ENCODE measurements around the gene SF1. TPM values are rescaled to one million over a fixed set of nuclear protein-coding genes. Genes with fewer than 3 reads are reported as not detected.

SF1 gene
- total RNA-seq, 2 donors from 2014 or later, result 331 to 399 TPM

DNA sequence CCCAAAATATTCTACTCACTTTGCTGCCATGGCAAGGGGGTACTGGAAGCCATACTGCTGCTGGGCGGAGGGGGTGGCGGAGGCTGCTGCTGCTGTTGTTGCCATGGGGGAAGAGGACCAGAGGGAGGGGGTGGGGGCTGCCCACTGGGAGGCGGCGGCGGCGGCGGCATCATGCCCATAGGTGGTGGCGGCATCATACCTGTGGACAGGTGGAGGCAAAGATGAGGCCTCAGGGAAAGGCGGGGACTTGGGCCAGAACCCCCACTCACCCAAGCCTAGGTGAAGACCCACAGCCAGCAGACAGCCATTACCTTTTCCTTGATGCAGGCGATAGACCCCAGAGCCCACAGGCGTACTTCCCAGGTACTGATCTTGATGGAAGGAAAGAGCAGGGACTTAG is 11.5 kb downstream of the SF1 start:
- Histone ChIP-seq H3K9ac (ENCODE audit: extremely low read depth, low read length, poor library complexity, severe bottlenecking) (no peak overlapping the region), H3K9me3 (ENCODE audit: control insufficient read depth, low read length) (no peaks in the 10 kb centered on the region), H3K27ac (ENCODE audit: low read depth, low read length) (no peak overlapping the region), H3K4me3 (ENCODE audit: low read length) (no peak overlapping the region), H3K36me3 (ENCODE audit: control insufficient read depth, insufficient read depth, low read length) (peaks cover 89% of the 10 kb centered on the region), H3K27me3 (ENCODE audit: control insufficient read depth, insufficient read depth, low read length, poor library complexity, severe bottlenecking) (no peaks in the 10 kb centered on the region), H3K4me1 (ENCODE audit: control insufficient read depth, insufficient read depth, low read length) (peaks cover 13% of the 10 kb centered on the region)
- Mint-ChIP-seq H3K27ac (no peak overlapping the region), H3K36me3 (ENCODE audit: low read depth) (peaks cover 87% of the 10 kb centered on the region), H3K4me3 (no peak overlapping the region), H3K4me1 (peaks cover 36% of the 10 kb centered on the region), H3K9me3 (no peaks in the 10 kb centered on the region), H3K27me3 (ENCODE audit: insufficient read depth) (no peaks in the 10 kb centered on the region)
- no peak for DNase-seq
- 96 to 100% methylated on average over 4 to 11 of the region's 11 CpGs for WGBS, 2 experiments (ENCODE audit: insufficient coverage in 1 of 2, insufficient read length in 1 of 2)
- TF ChIP-seq CTCF (conservative IDR thresholded peaks at IDR 0.05), result no peak

DNA sequence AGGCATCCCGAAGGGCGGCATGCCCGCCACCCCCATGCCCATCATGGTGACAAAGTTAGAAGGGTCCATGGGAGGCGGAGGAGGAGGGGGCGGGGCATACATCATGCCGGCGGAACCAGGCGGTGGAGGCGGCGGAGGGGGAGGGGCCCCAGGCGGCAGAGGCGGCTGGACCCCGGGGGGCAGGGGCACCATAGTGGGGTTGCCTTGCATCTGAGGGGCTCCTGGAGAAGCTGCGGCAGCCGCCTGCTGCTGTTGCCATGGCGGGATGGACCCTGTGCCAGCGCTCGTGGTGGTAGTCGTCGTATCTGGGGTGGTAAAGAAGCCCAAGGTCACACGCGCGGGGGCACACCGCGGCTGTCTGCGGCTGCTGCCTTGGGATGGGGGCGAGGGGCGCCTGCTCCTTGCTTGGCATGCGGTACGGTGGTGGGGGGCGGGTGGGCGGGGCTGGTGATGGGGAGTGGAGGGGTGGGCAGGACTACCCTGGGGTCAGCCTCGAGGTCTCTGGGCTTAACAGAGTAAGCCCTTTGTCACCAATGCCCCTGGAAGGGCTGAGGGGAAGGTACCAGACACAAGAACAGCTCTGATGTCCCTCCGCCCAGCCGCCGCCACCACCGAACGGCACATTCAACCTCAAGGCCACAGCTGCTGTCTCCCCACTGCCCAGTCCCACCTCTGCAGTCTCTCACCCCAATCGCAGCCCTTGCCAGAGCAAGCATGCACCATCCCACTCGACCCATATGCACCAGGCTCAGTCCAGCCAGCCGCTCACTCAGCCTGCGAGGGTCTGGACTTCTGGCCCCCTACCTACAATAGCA is 12.3 kb downstream of the SF1 start:
- Histone ChIP-seq H3K9ac (ENCODE audit: extremely low read depth, low read length, poor library complexity, severe bottlenecking) (no peak overlapping the region), H3K9me3 (ENCODE audit: control insufficient read depth, low read length) (no peaks in the 10 kb centered on the region), H3K4me3 (ENCODE audit: low read length) (no peak overlapping the region), H3K36me3 (ENCODE audit: control insufficient read depth, insufficient read depth, low read length) (peaks cover 81% of the 10 kb centered on the region), H3K27me3 (ENCODE audit: control insufficient read depth, insufficient read depth, low read length, poor library complexity, severe bottlenecking) (no peaks in the 10 kb centered on the region), H3K4me1 (ENCODE audit: control insufficient read depth, insufficient read depth, low read length) (peaks cover 13% of the 10 kb centered on the region), H3K27ac (ENCODE audit: low read depth, low read length) (no peak overlapping the region)
- Mint-ChIP-seq H3K4me3 (no peak overlapping the region), H3K36me3 (ENCODE audit: low read depth) (peaks cover 80% of the 10 kb centered on the region), H3K27ac (peak overlapping the region; percentile 26), H3K4me1 (peaks cover 36% of the 10 kb centered on the region), H3K9me3 (no peaks in the 10 kb centered on the region), H3K27me3 (ENCODE audit: insufficient read depth) (no peaks in the 10 kb centered on the region)
- peak; percentile 60 for DNase-seq
- TF ChIP-seq CTCF (conservative IDR thresholded peaks at IDR 0.05), result no peak
- WGBS, 2 experiments (ENCODE audit: insufficient coverage in 1 of 2, insufficient read length in 1 of 2), result 87 to 94% methylated on average over 3 to 35 of the region's 42 CpGs

DNA sequence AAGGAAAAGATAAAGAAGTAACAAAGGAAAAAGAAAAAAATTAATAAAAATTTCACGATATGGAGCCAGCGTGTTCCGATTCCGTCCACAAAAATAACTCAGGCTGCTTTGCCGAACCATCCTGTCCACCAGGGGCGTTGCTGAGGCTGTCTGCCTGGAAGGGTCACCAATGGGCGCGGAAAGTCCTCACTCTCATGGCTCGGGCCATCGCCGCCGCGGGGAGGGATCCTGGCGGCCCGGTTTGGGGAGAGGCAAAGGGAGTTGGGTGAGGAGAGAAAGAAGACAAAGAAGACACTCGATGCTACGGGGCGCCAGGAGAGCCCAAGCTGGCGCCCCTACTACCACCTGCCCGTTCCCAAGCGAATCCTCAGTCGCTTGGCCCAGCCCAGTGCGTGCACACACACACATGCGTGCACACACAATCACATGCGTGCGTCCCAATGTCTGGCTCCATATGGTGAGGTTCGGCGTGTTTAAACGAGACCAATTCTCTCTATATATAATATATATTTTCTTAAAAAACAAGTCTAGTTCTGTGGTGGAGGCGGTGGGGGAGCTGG is 13.0 kb downstream of the SF1 start:
- Mint-ChIP-seq H3K4me1 (peaks cover 36% of the 10 kb centered on the region), H3K27me3 (ENCODE audit: insufficient read depth) (no peaks in the 10 kb centered on the region), H3K27ac (peak overlapping the region; percentile 35), H3K9me3 (no peaks in the 10 kb centered on the region), H3K4me3 (no peak overlapping the region), H3K36me3 (ENCODE audit: low read depth) (peaks cover 74% of the 10 kb centered on the region)
- Histone ChIP-seq H3K4me1 (ENCODE audit: control insufficient read depth, insufficient read depth, low read length) (peaks cover 13% of the 10 kb centered on the region), H3K9ac (ENCODE audit: extremely low read depth, low read length, poor library complexity, severe bottlenecking) (no peak overlapping the region), H3K36me3 (ENCODE audit: control insufficient read depth, insufficient read depth, low read length) (peaks cover 74% of the 10 kb centered on the region), H3K4me3 (ENCODE audit: low read length) (no peak overlapping the region), H3K27me3 (ENCODE audit: control insufficient read depth, insufficient read depth, low read length, poor library complexity, severe bottlenecking) (no peaks in the 10 kb centered on the region), H3K27ac (ENCODE audit: low read depth, low read length) (no peak overlapping the region), H3K9me3 (ENCODE audit: control insufficient read depth, low read length) (no peaks in the 10 kb centered on the region)
- WGBS, 2 experiments (ENCODE audit: insufficient coverage in 1 of 2, insufficient read length in 1 of 2), result 93 to 97% methylated on average over 18 to 27 of the region's 30 CpGs
- DNase-seq, result peak; percentile 83
- peak; percentile 71 for TF ChIP-seq CTCF (conservative IDR thresholded peaks at IDR 0.05)

Data from endodermal cell (in vitro differentiated cells).